Mucosa of descending colon (tissue), 3 donors: ENCODE data around the gene MTMR6. TPM values are rescaled to one million over a fixed set of nuclear protein-coding genes. Genes with fewer than 3 reads are reported as not detected.

Experiments
- ATAC-seq: fragments of 200-7000 bp; cut with Tn5 transposase; one replicate; pipeline ENCODE4 v1.9.1; 2020; ENCODE audit warnings: mild to moderate bottlenecking, moderate library complexity
- DNase-seq, 3 donors: peaks; one replicate each; pipeline ENCODE4 v3.0.0-alpha.2; 2020
- H3K36me3 ChIP-seq: fragments of 200-600 bp; one replicate; pipeline ENCODE4 v1.8.0; 2021; ENCODE audit warnings: low read depth, mild to moderate bottlenecking
- H3K4me1 ChIP-seq: fragments of 200-600 bp; one replicate; pipeline ENCODE4 v1.8.0; 2021; ENCODE audit warnings: low read depth, mild to moderate bottlenecking
- H3K4me3 ChIP-seq: fragments of 200-600 bp; one replicate; pipeline ENCODE4 v1.8.0; 2021; ENCODE audit warnings: mild to moderate bottlenecking
- H3K9me3 ChIP-seq: fragments of 200-600 bp; one replicate; pipeline ENCODE4 v1.8.0; 2021; ENCODE audit warnings: mild to moderate bottlenecking
- intact Hi-C, 2 donors: fragments of 100-400 bp; cut with DNase I in 1 of 2; cut with micrococcal nuclease in 1 of 2; formaldehyde crosslinking; loops; one replicate each; pipeline versions ENCODE4 v1.11.0 to v1.11.1; 2022; cut with DNase I, micrococcal nuclease
- total RNA-seq, 3 donors: library from RNA; stranded (reverse); fragmentation: NEBNext Ultra II Directional in 2 of 3; extraction: Animal tissue kit (Norgen Biotek cat#: 25700) in 2 of 3; gene quantifications; one replicate each; pipeline versions ENCODE4 v1.2.1 to v1.2.4, GENCODE V29; 2021 to 2023
- TF ChIP-seq, protein P1 (sequence below): fragments of 200-600 bp; IDR thresholded peaks from one replicate; pipeline ENCODE4 v1.8.0; 2022; ENCODE audit warnings: antibody characterized with exemption, mild to moderate bottlenecking
- donor health status: DM: no; HTN: no; CAD: no; lungs with moderate emphysema.
- donor health status: DM: no; HTN: no; CAD: no.
- donor health status: DM: no; HTN: yes; CAD: no.

Gene MTMR6
- total RNA-seq, 3 donors from 2014 or later, result 10.8 to 18.5 (median 13.7) TPM

DNA sequence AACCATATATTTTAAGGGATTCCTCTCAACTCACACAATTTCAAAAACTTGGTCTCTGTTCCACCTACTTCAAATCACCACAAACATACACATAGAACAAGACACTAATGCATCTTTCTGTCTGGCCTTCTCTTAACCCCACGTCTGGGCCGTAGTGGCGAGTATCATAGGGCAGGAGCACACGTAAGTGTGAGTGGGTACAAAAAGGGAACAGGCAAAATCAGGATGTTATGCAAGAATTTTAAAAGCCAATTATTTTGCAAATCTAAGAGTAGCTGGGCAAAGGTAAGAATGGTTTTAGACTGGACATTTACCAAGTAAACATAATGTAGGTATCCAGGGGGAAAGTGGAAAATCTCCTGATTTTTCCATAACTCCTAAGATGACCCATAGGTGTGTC is 35.1 kb downstream of the MTMR6 start:
- no peak overlapping the region for H3K4me3 ChIP-seq
- ATAC-seq (no peak), DNase-seq (no peak)
- no peaks in the 10 kb centered on the region for H3K4me1 ChIP-seq
- no peaks in the 10 kb centered on the region for H3K36me3 ChIP-seq
- no peaks in the 10 kb centered on the region for H3K9me3 ChIP-seq
- intact Hi-C loops, result no loop called here
- TF ChIP-seq, protein P1, sequence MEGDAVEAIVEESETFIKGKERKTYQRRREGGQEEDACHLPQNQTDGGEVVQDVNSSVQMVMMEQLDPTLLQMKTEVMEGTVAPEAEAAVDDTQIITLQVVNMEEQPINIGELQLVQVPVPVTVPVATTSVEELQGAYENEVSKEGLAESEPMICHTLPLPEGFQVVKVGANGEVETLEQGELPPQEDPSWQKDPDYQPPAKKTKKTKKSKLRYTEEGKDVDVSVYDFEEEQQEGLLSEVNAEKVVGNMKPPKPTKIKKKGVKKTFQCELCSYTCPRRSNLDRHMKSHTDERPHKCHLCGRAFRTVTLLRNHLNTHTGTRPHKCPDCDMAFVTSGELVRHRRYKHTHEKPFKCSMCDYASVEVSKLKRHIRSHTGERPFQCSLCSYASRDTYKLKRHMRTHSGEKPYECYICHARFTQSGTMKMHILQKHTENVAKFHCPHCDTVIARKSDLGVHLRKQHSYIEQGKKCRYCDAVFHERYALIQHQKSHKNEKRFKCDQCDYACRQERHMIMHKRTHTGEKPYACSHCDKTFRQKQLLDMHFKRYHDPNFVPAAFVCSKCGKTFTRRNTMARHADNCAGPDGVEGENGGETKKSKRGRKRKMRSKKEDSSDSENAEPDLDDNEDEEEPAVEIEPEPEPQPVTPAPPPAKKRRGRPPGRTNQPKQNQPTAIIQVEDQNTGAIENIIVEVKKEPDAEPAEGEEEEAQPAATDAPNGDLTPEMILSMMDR, result no peak

DNA sequence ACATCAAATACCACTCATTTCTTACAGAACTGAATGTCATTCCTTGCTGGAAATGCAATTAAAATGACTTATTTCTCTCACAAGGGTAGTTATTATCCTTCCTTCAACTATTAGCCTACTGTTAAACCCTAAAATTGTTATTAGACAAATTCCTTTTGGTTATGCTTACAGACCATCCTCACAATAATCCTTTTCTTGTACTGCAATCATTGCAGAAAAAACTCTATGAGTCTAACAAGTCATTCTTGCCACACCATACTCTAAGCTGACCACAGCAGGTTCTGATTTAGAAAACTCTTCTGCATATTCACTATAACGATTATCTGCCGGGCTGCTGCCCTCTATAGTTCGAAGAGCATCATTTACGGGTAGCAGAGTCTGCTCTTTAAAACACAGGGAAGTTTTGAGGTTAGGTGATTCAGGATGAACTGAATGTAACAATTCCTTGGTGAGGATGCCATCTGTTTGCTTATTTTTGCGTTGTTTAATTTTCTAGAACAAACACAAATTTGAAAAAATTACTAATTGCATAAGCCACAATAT is 38.2 kb downstream of the MTMR6 start:
- no peaks in the 10 kb centered on the region for H3K4me1 ChIP-seq
- H3K4me3 ChIP-seq, result no peak overlapping the region
- TF ChIP-seq, protein P1, result no peak
- intact Hi-C loops, result no loop called here
- DNase-seq (no peak), ATAC-seq (peak; percentile 36)
- H3K36me3 ChIP-seq, result no peaks in the 10 kb centered on the region
- no peaks in the 10 kb centered on the region for H3K9me3 ChIP-seq

DNA sequence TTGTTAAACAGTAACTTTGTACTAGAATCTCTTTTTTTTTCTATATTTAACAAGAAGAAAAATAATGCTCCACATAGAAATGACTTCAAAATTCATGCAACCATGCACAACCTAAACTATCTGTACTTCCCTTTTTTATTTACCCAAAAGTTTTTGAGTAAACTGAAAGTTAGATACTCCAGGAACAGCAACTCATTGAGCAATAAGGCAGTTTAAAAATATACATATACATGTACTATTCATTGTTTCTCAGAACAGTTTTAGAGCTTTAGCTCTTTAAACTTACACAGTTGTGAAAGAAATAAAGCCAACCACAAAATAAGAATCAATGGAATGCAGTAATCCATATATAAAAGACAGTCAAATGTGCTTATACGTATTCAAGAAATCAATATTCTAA is 39.2 kb downstream of the MTMR6 start:
- TF ChIP-seq, protein P1, result no peak
- Histone ChIP-seq H3K4me3 (no peak overlapping the region), H3K36me3 (no peaks in the 10 kb centered on the region), H3K9me3 (no peaks in the 10 kb centered on the region), H3K4me1 (no peaks in the 10 kb centered on the region)
- DNase-seq (no peak), ATAC-seq (no peak)
- intact Hi-C loops, result no loop called here

DNA sequence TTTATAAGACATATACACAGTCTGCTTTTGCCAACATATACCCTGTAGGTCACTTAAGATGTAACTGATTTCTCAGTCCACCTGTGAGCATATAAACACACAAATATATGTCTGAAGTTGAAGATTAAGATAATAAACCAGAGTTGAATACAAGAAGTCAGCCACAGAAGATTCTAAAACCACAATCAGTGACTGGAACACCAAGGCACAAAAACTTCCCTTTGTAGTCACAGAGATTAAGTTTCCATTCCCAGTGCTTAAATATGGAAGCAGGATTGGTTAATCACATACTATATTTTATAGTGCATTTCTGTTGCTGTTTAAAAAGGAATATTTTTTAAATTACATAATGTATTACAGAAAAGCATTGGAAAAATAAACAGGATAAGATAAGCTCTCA is 39.9 kb downstream of the MTMR6 start:
- intact Hi-C loops, result no loop called here
- Histone ChIP-seq H3K9me3 (no peaks in the 10 kb centered on the region), H3K4me3 (no peak overlapping the region), H3K36me3 (no peaks in the 10 kb centered on the region), H3K4me1 (no peaks in the 10 kb centered on the region)
- ATAC-seq (no peak), DNase-seq (no peak)
- TF ChIP-seq, protein P1, result no peak

DNA sequence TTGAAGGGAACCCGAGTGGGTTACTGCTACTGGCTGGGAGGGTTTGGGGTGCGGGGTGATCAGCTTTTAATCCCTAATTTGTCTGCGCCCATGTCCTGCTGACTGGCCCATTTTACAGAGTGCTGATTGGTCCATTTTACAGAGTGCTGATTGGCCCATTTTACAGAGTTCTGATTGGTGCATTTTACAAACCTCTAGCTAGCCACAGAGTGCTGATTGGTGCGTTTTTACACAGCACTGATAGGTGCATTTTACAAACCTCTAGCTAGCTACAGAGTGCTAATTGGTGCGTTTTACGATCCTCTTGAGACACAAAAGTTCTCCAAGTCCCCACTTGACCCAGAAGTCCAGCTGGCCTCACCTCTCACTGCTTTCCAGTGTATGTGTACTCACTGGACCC is 43.2 kb downstream of the MTMR6 start:
- TF ChIP-seq, protein P1, result no peak
- no peak for ATAC-seq
- no peak for DNase-seq

DNA sequence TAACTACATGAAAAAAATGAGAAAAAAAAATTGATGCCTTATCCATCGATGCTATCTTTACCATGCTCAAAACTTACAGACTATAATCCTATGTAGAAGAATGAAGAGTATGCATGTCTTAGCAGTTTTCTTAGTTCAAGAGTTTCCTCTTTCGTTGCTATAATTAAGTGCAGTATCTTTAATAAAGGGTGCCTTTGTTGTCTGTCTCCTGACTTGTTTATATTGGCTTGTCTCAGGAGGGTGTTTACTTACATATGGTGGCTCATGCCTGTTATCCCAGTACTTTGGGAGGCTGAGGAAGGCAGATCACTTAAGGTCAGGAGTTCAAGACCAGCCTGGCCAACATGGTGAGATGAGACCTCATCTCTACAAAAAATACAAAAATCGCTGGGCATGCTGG is 44.3 kb downstream of the MTMR6 start:
- TF ChIP-seq, protein P1, result no peak
- intact Hi-C loops, result no loop called here
- Histone ChIP-seq H3K36me3 (no peaks in the 10 kb centered on the region), H3K9me3 (no peaks in the 10 kb centered on the region), H3K4me1 (no peaks in the 10 kb centered on the region), H3K4me3 (no peak overlapping the region)
- DNase-seq (no peak), ATAC-seq (no peak)

More for the DNA sequence above, 43.2 kb downstream of the MTMR6 start:
- no peaks in the 10 kb centered on the region for H3K36me3 ChIP-seq
- intact Hi-C loops, result no loop called here
- H3K4me3 ChIP-seq, result no peak overlapping the region
- H3K9me3 ChIP-seq, result no peaks in the 10 kb centered on the region
- no peaks in the 10 kb centered on the region for H3K4me1 ChIP-seq
